ENCODE results near the gene MAN1C1.

- TF ChIP-seq CTCF (IDR thresholded peaks at IDR 0.05) (no peak), POLR2A (IDR thresholded peaks at IDR 0.05) (no peak)
These were observed 52.5 kb downstream of the MAN1C1 start for GRCh38 chr1:25668931-25669573.
